Body of pancreas (tissue), 4 donors: ENCODE results near the gene DACH1. TPM values are rescaled to one million over a fixed set of nuclear protein-coding genes. Genes with fewer than 3 reads are reported as not detected.

Experiments
- ATAC-seq: fragments of 150-250 bp; one replicate; pipeline ENCODE4 v1.9.1; 2016
- DNase-seq, 4 donors: peaks; one replicate each; pipeline ENCODE4 v3.0.0-alpha.2; 2019
- H3K27ac ChIP-seq, 4 donors: fragments of 200-600 bp; sonication (generic); 1 replicate in 3 of 4; 2 replicates in 1 of 4; pipeline versions ENCODE4 v1.5.1 to v1.6.1; 2016 to 2019; ENCODE audit warnings: mild to moderate bottlenecking in 1 of 4, mixed read lengths in 1 of 4, moderate library complexity in 1 of 4
- H3K27me3 ChIP-seq, 2 donors: fragments of 200-600 bp; sonication (generic); one replicate each; pipeline ENCODE4 v1.6.0; 2016; ENCODE audit warnings: mild to moderate bottlenecking in 1 of 2
- H3K36me3 ChIP-seq, 2 donors: fragments of 200-600 bp; sonication (generic); replicated peaks in 1 of 2; 2 replicates each; pipeline ENCODE4 v1.5.1; 2016; ENCODE audit warnings: low read depth in 2 of 2; ENCODE audit not compliant: insufficient read depth in 1 of 2
- H3K4me1 ChIP-seq: fragments of 200-600 bp; sonication (generic); one replicate; pipeline ENCODE4 v1.6.0; 2016
- H3K4me3 ChIP-seq, 2 donors: fragments of 200-600 bp; sonication (generic); 1 replicate in 1 of 2; 2 replicates in 1 of 2; pipeline ENCODE4 v1.5.1; 2016 to 2019
- H3K9me3 ChIP-seq, 3 donors: fragments of 200-600 bp; sonication (generic); 1 replicate in 2 of 3; 2 replicates in 1 of 3; pipeline ENCODE4 v1.5.1; 2016
- CTCF ChIP-seq, 7 experiments: fragments of 450-650 bp in 4 of 7; fragments of 200-600 bp in 3 of 7; sonication (generic) in 3 of 7; IDR thresholded peaks; one replicate each; pipeline ENCODE4 v1.5.1; 2016 to 2019; ENCODE audit warnings: antibody characterized with exemption in 7 of 7
- POLR2A ChIP-seq, 3 donors: fragments of 450-650 bp; IDR thresholded peaks; one replicate each; pipeline ENCODE4 v1.6.1; 2016; ENCODE audit warnings: antibody characterized with exemption in 3 of 3, mild to moderate bottlenecking in 2 of 3
- WGBS, 2 donors: methylation state at CpG; one replicate each; pipeline ENCODE4 v1.1.5; 2017; 5-methylcytosine and 5-hydroxymethylcytosine counted together
- intact Hi-C: fragments of 100-400 bp; cut with DNase I; formaldehyde crosslinking; loops from one replicate; pipeline ENCODE4 v1.15.1; 2023
- total RNA-seq, 2 donors: library from RNA; depleted of rRNA; stranded (reverse); fragments of >200 nt; gene quantifications; one replicate each; pipeline ENCODE4 v1.1.0, GENCODE V29; 2016

DACH1 gene
- total RNA-seq, 2 donors from 2014 or later = 2.9 to 3.3 TPM

- Histone ChIP-seq H3K27me3 (no peaks in the 10 kb centered on the region), H3K4me1 (no peaks in the 10 kb centered on the region), H3K27ac (no peak overlapping the region), H3K9me3 (no peaks in the 10 kb centered on the region), H3K4me3 (no peak overlapping the region), H3K36me3 (no peaks in the 10 kb centered on the region)
- ATAC-seq = no peak
- intact Hi-C loops = no loop called here
- DNase-seq = no peak
- no peak for TF ChIP-seq POLR2A (IDR thresholded peaks at IDR 0.05)
- no peak for TF ChIP-seq CTCF (IDR thresholded peaks at IDR 0.05)
Measured at GRCh38 chr13:71396149-71396548, 470.9 kb downstream of the DACH1 start.

- DNase-seq (no peak), ATAC-seq (no peak)
- Histone ChIP-seq H3K27me3 (no peaks in the 10 kb centered on the region), H3K27ac (no peak overlapping the region), H3K9me3 (no peaks in the 10 kb centered on the region), H3K36me3 (no peaks in the 10 kb centered on the region), H3K4me3 (no peak overlapping the region), H3K4me1 (no peaks in the 10 kb centered on the region)
- TF ChIP-seq POLR2A (IDR thresholded peaks at IDR 0.05) (no peak), CTCF (IDR thresholded peaks at IDR 0.05) (no peak)
- intact Hi-C loops = no loop called here
- 64 to 70% methylated on average over 8 of the region's 8 CpGs for WGBS, 2 donors
Measured at GRCh38 chr13:71395053-71395452, 472.0 kb downstream of the DACH1 start.

GRCh38 chr13:71394176-71394575 is 472.8 kb downstream of the DACH1 start:
- ATAC-seq (no peak), DNase-seq (no peak)
- intact Hi-C loops = no loop called here
- Histone ChIP-seq H3K4me3 (no peak overlapping the region), H3K4me1 (no peaks in the 10 kb centered on the region), H3K27ac (no peak overlapping the region), H3K27me3 (no peaks in the 10 kb centered on the region), H3K9me3 (no peaks in the 10 kb centered on the region), H3K36me3 (no peaks in the 10 kb centered on the region)
- TF ChIP-seq CTCF (IDR thresholded peaks at IDR 0.05) = no peak
- no peak for TF ChIP-seq POLR2A (IDR thresholded peaks at IDR 0.05)
- WGBS, 2 donors = 71 to 72% methylated on average over 3 of the region's 3 CpGs
